ENCODE measurements around the gene ADAMTS9.
A peak's percentile ranks its signal among the peaks of the same experiment; 100 is the strongest.

ADAMTS9 gene

GRCh38 chr3:64578797-64579196, 109.0 kb downstream of the ADAMTS9 start:
- TF ChIP-seq, protein P1, sequence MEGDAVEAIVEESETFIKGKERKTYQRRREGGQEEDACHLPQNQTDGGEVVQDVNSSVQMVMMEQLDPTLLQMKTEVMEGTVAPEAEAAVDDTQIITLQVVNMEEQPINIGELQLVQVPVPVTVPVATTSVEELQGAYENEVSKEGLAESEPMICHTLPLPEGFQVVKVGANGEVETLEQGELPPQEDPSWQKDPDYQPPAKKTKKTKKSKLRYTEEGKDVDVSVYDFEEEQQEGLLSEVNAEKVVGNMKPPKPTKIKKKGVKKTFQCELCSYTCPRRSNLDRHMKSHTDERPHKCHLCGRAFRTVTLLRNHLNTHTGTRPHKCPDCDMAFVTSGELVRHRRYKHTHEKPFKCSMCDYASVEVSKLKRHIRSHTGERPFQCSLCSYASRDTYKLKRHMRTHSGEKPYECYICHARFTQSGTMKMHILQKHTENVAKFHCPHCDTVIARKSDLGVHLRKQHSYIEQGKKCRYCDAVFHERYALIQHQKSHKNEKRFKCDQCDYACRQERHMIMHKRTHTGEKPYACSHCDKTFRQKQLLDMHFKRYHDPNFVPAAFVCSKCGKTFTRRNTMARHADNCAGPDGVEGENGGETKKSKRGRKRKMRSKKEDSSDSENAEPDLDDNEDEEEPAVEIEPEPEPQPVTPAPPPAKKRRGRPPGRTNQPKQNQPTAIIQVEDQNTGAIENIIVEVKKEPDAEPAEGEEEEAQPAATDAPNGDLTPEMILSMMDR (IDR thresholded peaks at IDR 0.05; ENCODE audit: low read depth, low read length): no peak
- in situ Hi-C loops (cut with HindIII; ENCODE audit: low sequenced_read_pairs): no loop called here
- H3K4me3 ChIP-seq (ENCODE audit: low read depth, low read length): no peak overlapping the region
- DNase-seq (ENCODE audit: low read depth, low spot score): no peak

DNA sequence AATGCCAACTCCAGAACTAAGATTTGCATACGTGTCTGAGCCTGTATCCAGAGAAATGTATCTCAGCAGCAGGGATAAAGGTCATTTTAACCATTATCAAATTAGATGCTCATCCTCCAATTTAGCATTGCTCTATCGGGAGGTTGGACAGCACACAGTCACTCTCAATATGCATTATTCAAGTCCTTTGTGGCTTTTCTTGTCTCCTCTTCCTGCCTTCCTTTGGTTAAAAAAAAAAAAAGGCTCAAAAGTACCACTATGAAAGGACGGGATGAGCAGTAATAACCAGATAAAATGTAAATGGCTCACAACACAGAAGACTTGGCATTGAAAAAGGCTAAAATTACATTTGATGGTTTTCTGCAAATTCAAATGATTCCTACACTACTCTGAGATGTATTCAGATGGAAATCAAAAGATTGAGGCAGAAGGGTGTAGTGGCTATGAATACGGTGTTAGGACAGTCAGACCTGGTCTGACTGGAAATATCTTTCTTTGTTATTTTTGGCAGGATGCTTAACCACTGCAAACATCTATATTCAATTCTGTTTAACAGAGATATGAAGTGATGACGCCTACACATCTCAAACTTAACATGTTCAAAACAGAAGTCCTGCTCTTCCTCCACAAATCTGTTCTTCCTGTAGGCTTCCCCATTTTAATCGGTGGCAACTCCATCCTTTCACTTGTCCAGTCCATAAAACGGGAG, 109.6 kb downstream of the ADAMTS9 start:
- no peak overlapping the region for H3K4me3 ChIP-seq (ENCODE audit: low read depth, low read length)
- no peak for DNase-seq (ENCODE audit: low read depth, low spot score)
- TF ChIP-seq, protein P1 (IDR thresholded peaks at IDR 0.05; ENCODE audit: low read depth, low read length): no peak
- in situ Hi-C loops (cut with HindIII; ENCODE audit: low sequenced_read_pairs): no loop called here

GRCh38 chr3:64576211-64576775, 111.5 kb downstream of the ADAMTS9 start:
- TF ChIP-seq, protein P1 (IDR thresholded peaks at IDR 0.05; ENCODE audit: low read depth, low read length): no peak
- in situ Hi-C loops (cut with HindIII; ENCODE audit: low sequenced_read_pairs): no loop called here
- DNase-seq (ENCODE audit: low read depth, low spot score): no peak
- no peak overlapping the region for H3K4me3 ChIP-seq (ENCODE audit: low read depth, low read length)

- H3K4me3 ChIP-seq (ENCODE audit: low read depth, low read length): no peak overlapping the region
- DNase-seq (ENCODE audit: low read depth, low spot score): peak; percentile 9
- in situ Hi-C loops (cut with HindIII; ENCODE audit: low sequenced_read_pairs): no loop called here
- TF ChIP-seq, protein P1 (IDR thresholded peaks at IDR 0.05; ENCODE audit: low read depth, low read length): peak; percentile 70
These were observed 112.5 kb downstream of the ADAMTS9 start for GRCh38 chr3:64575211-64575844.

DNA sequence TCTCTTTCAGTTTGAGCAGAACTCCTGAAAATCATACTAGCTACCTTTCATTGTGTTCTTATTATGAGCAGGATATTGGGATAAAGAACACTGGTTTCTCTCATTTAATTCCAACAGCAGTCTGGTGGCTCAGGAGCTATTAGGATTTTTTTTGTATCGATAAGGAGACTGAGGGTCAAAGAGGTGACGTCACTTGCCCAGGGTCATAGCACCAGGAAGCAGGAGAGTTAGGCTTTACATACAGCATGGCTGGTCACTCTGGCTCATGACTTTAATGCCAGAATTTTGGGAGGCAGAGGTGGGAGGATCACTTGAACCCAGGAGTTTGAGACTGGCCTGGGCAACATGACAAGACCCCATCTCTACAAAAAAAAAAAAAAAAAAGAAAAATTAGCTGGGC, 113.6 kb downstream of the ADAMTS9 start:
- H3K4me3 ChIP-seq (ENCODE audit: low read depth, low read length): no peak overlapping the region
- TF ChIP-seq, protein P1 (IDR thresholded peaks at IDR 0.05; ENCODE audit: low read depth, low read length): no peak
- no peak for DNase-seq (ENCODE audit: low read depth, low spot score)
- in situ Hi-C loops (cut with HindIII; ENCODE audit: low sequenced_read_pairs): no loop called here

DNA sequence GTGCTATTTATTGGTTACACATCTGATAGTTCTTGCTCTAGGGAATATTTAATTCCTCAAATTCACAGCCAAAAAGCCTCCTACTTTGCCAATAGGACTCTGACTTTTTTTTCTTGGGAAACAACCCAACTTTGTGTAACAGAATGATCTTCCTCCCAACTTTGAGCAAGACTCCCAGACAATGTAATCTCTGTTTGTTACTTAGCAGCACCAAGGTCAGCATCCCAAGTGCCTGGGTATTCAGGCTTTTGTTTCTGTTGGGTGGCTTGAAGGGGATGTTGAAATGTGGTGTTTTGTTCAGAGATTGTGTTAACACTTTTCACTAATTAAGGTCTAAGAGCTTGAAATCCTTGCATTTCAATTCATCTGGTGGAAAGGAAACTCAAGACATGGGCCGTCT, 115.8 kb downstream of the ADAMTS9 start:
- H3K4me3 ChIP-seq (ENCODE audit: low read depth, low read length): no peak overlapping the region
- DNase-seq (ENCODE audit: low read depth, low spot score): no peak
- in situ Hi-C loops (cut with HindIII; ENCODE audit: low sequenced_read_pairs): no loop called here
- TF ChIP-seq, protein P1 (IDR thresholded peaks at IDR 0.05; ENCODE audit: low read depth, low read length): no peak
